ENCODE data around the gene TBC1D3I. TPM values are rescaled to one million over a fixed set of nuclear protein-coding genes. Genes with fewer than 3 reads are reported as not detected.

Gene TBC1D3I
- total and polyA plus RNA-seq, 2 of the 4 experiments (the other 2 are of a cell fraction) = 0.07 TPM; not detected in 1

- Histone ChIP-seq H4K8ac (ENCODE audit: low read depth in 2 of 2, low read length in 2 of 2) (no peak overlapping the region), H3K4me2 (ENCODE audit: low read depth, low read length) (no peak overlapping the region), H3K27ac (ENCODE audit: insufficient read depth, low read length) (no peak overlapping the region), H3K27me3 (ENCODE audit: control insufficient read depth, insufficient read depth, low read length) (peaks cover 3% of the 10 kb centered on the region; the same call in 1 of the 2 replicates), H3K9ac (ENCODE audit: low read depth, low read length) (no peak overlapping the region), H2AK5ac (ENCODE audit: low read depth, low read length) (no peak overlapping the region), H3K4ac (ENCODE audit: low read depth, low read length) (no peak overlapping the region), H2AFZ (replicated peaks; ENCODE audit: low read length, poor library complexity) (no peak overlapping the region), H4K5ac (ENCODE audit: low read depth, low read length) (no peak overlapping the region), H4K20me1 (ENCODE audit: insufficient read depth, low read length) (no peaks in the 10 kb centered on the region), H3K36me3 (ENCODE audit: control insufficient read depth, insufficient read depth, low read length) (no peaks in the 10 kb centered on the region), H3K4me3 (ENCODE audit: insufficient read depth, low read depth, low read length) (no peak overlapping the region), H2BK120ac (ENCODE audit: low read depth, low read length) (no peak overlapping the region), H4K91ac (ENCODE audit: insufficient read depth, low read depth, low read length) (no peak overlapping the region), H3K4me1 (ENCODE audit: control insufficient read depth, insufficient read depth, low read length) (no peaks in the 10 kb centered on the region), H3K9me3 (ENCODE audit: control insufficient read depth, insufficient read depth, low read length) (no peaks in the 10 kb centered on the region), H2BK15ac (ENCODE audit: low read depth, low read length) (no peak overlapping the region), H2BK20ac (ENCODE audit: low read depth, low read length) (no peak overlapping the region), H3K14ac (replicated peaks; ENCODE audit: low read depth, low read length) (no peak overlapping the region), H2AK9ac (replicated peaks; ENCODE audit: low read depth, low read length, poor library complexity) (no peak overlapping the region), H3K9me1 (ENCODE audit: insufficient read depth, low read length) (no peaks in the 10 kb centered on the region), H3K23ac (ENCODE audit: low read depth, low read length) (no peak overlapping the region), H3K56ac (ENCODE audit: extremely low read depth, insufficient read depth, low read length) (no peak overlapping the region), H2BK5ac (ENCODE audit: low read depth, low read length, poor library complexity, severe bottlenecking) (no peak overlapping the region), H3K79me1 (ENCODE audit: low read depth in 1 of 2, low read length in 2 of 2) (no peaks in the 10 kb centered on the region), H3K18ac (ENCODE audit: low read depth, low read length) (no peak overlapping the region)
- 70% methylated on average over 2 of the region's 7 CpGs; no CpG with 5 or more reads in 1 of the 2 experiments for WGBS, 2 experiments (ENCODE audit: extremely low coverage in 2 of 2, insufficient read length in 1 of 2)
- ATAC-seq (ENCODE audit: low read depth) = no peak
- BruUV-seq (replicated peaks) = no TSS peak
- ChIA-PET CTCF (no interaction called here), POLR2A (ENCODE audit: unreplicated experiment) (no interaction called here)
- intact Hi-C loops (cut with micrococcal nuclease) = loop anchor here (5.0 kb wide), 1 partner anchor 58 kb away; no protein-coding TSS in a partner anchor
- dilution Hi-C loops (cut with HindIII; ENCODE audit: low sequenced_read_pairs, unreplicated experiment) = no loop called here
- DNase-seq = no peak
- no peak for TF ChIP-seq CHD1 (IDR thresholded peaks at IDR 0.05; ENCODE audit: low read depth, low read length)
- no peak for TF ChIP-seq ELK1 (IDR thresholded peaks at IDR 0.05; ENCODE audit: borderline replicate concordance, low read depth, low read length)
- no peak for TF ChIP-seq FOS (IDR thresholded peaks at IDR 0.05; ENCODE audit: low read depth, low read length)
- TF ChIP-seq BHLHE40 (IDR thresholded peaks at IDR 0.05; ENCODE audit: low read depth, low read length) = no peak
- no peak for TF ChIP-seq RCOR1 (IDR thresholded peaks at IDR 0.05; ENCODE audit: insufficient replicate concordance, low read length)
- TF ChIP-seq SMC3 (IDR thresholded peaks at IDR 0.05; ENCODE audit: low read depth, low read length) = no peak
- no peak for TF ChIP-seq CEBPB (IDR thresholded peaks at IDR 0.05; ENCODE audit: low read depth, low read length)
- no peak for TF ChIP-seq MAZ (IDR thresholded peaks at IDR 0.05; ENCODE audit: borderline replicate concordance, low read depth, low read length)
- no peak for TF ChIP-seq POLR2A (IDR thresholded peaks at IDR 0.05; ENCODE audit: low read depth, low read length)
- TF ChIP-seq RAD21 (IDR thresholded peaks at IDR 0.05; ENCODE audit: low read length) = no peak
- no peak for TF ChIP-seq RFX5 (IDR thresholded peaks at IDR 0.05; ENCODE audit: low read depth, low read length)
- no peak for TF ChIP-seq CTCF (conservative IDR thresholded peaks at IDR 0.05; ENCODE audit: low read depth, low read length)
- in situ Hi-C loops (cut with MboI; ENCODE audit: low sequenced_read_pairs) = loop anchor here (25.0 kb wide), 1 partner anchor 257 kb away; no protein-coding TSS in a partner anchor
Measured at GRCh38 chr17:36204724-36205500, 59.5 kb downstream of the TBC1D3I start.
